Lung microvascular endothelial cell (primary cell): Measurements from ENCODE around the gene OR5D18. TPM values are rescaled to one million over a fixed set of nuclear protein-coding genes. Genes with fewer than 3 reads are reported as not detected.
"Not testable (repeated sequence)": the region's sequence is repeated elsewhere in the genome, so short reads cannot be mapped to it uniquely, and the experiment has no call there.

Experiments
- DNase-seq, 2 donors: peaks; one replicate each; pipeline versions ENCODE4 v3.0.0 to v3.0.0-alpha.2; 2010; ENCODE audit warnings: low read depth in 2 of 2
- total RNA-seq: library from RNA; depleted of rRNA; stranded (reverse); fragments of >200 nt; gene quantifications from 2 replicates; pipeline ENCODE4 v1.2.1, GENCODE V29; 2014

Gene OR5D18
- not detected in 2 replicates for total RNA-seq

DNA sequence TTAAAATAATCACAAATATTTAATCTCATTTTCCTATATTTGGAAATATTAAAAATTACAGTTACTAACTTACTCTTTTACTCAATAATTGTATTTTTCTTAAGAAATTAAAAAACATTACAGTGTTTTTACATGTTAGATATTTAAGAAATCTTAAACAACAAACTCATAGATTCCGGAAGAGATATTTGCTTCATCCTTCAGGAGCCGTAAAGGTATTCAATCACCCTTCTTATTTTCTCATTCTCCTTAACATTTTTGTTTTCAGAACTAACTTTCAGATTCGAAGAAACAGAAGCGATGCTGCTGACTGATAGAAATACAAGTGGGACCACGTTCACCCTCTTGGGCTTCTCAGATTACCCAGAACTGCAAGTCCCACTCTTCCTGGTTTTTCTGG is at the start of gene OR5D18:
TSS of gene OR5D18 (plus strand) at position 301 of the 400 bp plus-strand sequence. CDS start at position 301, 0 bp downstream.
- no peak for DNase-seq

DNA sequence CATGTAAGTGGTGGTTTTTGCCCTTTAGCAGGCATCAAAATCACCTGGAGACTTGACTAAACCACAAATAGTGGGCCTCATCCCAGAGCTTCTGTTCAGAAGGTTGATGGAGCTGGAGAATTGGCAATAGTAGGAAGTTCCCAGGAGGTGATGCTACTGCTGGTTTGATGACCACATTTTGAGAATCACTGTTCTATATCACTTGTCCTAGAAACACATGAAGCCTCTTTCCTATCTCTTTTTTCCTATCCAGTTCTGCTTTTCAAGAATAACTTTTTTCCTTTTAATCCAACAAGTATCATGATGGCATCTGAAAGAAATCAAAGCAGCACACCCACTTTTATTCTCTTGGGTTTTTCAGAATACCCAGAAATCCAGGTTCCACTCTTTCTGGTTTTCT is 46.3 kb upstream of the OR5D18 start, which contains the start of gene OR5D13:
TSS of gene OR5D13 (plus strand) at position 301 of the 400 bp plus-strand sequence. CDS start at position 301, 0 bp downstream.
- no peak for DNase-seq

DNA sequence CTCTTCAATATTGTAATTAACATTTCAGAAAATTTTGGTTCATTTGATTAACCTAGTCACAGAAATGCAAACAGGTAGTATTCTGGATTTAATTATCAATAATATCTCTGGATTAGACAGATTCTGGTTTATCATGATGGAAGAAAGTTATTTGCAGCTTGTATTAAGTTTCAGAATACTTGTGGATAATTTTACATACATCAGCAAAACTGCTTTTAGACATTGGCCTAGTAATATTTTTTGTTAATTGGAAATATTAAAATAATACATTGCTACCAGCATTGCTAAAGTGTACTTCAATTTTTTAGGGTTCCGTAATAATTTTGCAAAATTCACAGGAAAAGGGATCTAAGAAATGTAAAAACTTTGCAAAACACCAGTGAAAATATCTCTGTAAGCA is 27.8 kb upstream of the OR5D18 start:
- no peak for DNase-seq

DNA sequence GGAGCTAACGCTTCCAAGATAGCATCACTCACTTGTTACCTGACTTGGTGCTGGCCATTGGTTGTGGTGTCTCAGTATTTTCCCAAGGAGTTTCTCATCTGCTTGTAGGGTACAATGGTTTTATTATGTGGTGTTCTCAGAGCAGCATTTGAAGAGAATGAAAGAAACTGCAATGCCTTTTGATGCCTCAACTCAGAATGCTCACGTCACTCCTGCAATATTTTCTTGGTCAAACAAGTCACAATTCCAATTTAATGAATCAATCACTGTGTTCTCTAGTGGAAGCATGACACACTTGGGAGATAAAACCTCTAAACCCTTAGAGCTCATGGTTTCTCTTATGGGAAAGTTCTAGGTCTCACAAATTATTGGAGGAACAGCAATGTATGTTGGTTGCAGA is 26.1 kb upstream of the OR5D18 start:
- no peak for DNase-seq

DNA sequence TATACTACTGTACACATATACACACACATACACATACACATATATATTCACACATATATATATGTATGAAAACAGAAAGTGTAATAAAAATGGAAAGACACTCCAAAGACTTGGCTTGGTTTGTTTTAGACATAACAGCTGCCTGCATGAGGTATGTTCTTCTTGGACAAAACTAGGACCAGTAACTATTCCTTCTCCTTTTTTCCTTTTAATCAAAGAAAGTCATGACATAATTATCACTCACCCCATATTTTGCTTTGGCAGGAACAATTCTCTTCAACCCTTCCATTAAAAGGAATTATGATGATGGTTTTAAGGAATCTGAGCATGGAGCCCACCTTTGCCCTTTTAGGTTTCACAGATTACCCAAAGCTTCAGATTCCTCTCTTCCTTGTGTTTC is 24.2 kb upstream of the OR5D18 start, which contains the start of gene OR5D14:
TSS of gene OR5D14 (plus strand) at position 301 of the 400 bp plus-strand sequence. CDS start at position 301, 0 bp downstream.
- DNase-seq = no peak

DNA sequence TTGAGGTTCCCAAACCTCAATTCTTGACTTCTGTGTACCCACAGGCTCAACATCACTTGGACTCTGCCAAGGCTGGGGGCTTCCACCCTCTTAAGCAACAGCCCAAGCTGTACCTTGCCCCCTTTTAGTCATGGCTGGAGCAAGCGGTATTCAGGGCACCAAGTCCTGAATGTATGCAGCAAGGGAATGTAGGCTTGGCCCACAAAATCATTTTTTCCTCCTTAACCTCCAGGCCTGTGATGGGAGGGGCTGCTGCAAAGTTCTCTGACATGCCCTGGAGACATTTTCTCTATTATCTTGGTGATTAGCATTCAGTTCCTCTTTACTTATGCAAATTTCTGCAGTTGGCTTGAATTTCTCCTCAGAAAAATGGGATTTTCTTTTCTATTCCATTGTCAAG is 13.2 kb upstream of the OR5D18 start:
- no peak for DNase-seq

DNA sequence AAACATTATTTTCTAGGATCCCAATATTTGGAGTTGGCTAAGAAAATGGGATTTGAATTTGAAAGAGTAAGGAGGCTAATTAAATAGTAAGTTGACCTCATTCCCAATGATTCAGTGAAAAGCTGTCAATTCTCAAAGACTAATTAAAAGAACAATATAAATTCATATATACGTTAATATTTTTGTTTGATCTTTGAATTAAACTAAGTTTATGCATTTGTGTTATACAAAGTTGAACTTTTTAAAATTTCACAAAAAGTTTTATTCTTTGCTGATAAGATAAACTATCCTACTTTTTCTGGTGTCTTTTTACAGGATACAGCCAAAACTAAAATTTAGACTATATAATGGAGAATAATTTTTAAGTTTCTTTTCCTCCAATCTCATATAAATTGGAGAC is 8.4 kb upstream of the OR5D18 start, which contains the start of gene OR5L1:
TSS of gene OR5L1 (plus strand) at position 301 of the 400 bp plus-strand sequence. CDS start 100 bp downstream, outside the sequence.
- no peak for DNase-seq

DNA sequence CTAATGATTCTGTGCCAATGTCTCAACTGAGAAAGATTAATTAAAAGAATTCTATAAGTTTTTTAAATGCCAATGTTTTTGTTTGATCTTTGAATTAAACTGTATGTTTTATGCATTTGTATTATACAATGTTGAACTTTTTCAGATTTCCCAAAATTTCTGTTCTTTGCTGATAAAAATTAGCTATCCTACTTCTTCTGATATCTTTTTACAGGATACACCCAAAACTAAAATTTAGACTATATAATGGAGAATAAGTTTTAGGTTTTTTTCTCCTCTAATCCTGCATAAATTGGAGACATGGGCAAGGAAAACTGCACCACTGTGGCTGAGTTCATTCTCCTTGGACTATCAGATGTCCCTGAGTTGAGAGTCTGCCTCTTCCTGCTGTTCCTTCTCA is 7.5 kb downstream of the OR5D18 start, which contains the start of gene OR5L2:
TSS of gene OR5L2 (plus strand) at position 301 of the 400 bp plus-strand sequence. CDS start at position 301, 0 bp downstream.
- DNase-seq = no peak

DNA sequence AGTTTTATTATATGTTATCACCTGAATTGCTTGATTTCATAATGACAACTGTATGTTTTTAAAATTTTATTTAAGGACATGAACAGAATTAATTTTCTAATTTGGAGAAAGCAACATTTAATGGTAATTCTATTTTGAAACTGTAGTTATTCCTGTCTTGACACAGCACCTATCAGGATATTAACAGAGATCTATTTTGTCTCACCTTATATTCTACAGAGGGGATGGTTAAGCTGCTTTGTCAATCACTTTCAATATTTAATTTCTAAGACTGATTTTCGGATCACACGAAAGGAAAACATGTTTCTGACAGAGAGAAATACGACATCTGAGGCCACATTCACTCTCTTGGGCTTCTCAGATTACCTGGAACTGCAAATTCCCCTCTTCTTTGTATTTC is 19.0 kb downstream of the OR5D18 start, which contains the start of gene OR5D16:
TSS of gene OR5D16 (plus strand) at position 301 of the 400 bp plus-strand sequence. CDS start at position 301, 0 bp downstream.
- DNase-seq = no peak

DNA sequence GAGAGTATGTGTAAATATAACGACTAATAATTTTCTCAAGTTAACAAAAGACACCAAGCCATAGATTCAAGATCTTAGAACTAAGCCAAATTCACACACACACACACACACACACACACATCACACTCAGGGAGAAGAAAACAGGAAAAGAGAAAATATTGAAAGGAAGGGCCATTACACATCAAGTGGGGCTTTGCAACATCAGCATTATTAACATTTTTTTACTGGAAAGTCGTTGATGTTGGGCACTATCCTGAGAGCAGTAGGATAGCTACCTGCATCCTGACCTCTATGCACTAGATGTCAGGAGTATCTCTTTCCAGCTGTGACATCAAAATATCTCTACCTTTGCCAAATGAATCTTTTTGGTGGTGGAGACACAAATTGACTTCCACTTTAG is 28.0 kb downstream of the OR5D18 start:
- no peak for DNase-seq

DNA sequence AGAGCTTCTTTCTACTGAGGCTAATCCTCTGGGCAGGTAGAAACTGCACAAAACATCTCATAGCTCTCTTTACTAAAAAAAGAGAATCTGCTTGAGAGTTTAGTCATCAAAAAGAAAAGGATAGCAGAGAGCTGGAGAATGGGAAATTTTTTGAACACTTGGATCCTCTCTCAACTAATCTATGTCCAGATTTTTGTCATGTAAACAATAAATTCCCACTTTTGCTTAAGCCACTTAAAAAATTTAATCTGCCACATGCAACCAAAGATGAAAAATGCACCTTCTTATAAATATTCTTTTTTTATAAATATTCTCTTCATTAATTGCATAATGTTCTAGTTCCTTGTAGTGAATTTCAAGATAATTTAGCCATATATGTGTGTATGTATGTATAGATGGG is 29.6 kb downstream of the OR5D18 start:
- DNase-seq = no peak

DNA sequence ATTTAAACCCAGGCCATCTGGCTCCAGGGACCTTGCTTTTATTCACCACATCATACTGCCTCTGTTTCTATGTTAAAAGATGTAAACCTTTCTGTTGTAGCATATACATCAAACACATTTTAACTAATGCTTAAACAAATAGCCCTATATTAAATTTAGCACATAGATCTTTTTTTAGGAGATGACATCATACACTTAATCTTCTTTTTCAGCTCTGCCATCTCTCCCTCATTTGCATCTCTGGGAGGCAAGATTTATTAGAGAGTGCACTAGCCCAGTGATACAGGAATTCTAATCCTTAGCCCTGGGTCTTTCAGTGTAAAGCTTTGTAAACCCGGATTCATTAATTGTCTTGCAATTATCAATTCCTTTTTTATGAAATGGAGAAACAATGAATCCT is 32.7 kb downstream of the OR5D18 start:
- no peak for DNase-seq

DNA sequence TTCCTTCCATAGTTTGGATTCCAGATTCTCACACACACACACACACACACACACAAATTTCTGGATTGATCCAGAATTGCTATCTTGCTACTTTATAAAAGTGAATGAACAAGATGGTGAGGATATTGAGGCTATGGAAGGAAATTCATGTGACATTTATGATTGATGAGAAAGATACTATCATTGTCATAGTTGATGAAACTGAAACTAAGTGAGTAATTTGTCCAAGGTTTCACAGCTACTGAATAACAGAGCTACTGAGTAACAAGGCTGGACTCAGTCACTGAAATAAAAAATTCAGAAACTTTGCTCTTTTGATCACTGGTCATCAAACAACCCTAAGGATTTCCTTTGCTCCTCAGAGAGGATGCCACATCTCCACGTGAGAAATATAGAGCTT is 35.3 kb downstream of the OR5D18 start:
- DNase-seq = no peak

DNA sequence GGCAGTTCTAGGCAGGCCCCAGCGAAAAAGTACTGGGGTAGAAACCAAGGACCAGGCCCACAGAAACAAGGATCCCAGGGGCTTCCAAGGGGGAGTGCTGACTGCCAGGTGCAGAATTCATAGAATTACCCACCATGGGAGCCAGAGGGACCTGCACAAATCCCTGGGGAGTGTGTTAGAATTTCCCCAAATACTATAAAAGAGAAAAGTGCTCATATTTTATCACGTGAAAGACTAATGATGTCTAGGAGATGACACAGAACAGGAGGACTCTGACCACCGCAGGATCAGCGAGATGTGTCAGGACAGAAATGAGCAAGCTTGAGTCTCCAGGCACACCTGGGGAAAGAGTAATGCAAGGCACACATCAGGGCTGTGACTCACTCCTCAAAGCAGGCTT is 47.9 kb downstream of the OR5D18 start:
- not testable (repeated sequence) for DNase-seq

Other genes starting within 250 kb of the OR5D18 start
- gene OR4C16, start 247.5 kb upstream of the OR5D18 start, total RNA-seq = not detected in 2 replicates
- not detected in 2 replicates for gene OR4C11, start 212.0 kb upstream of the OR5D18 start, total RNA-seq
- gene OR4P4, start 184.5 kb upstream of the OR5D18 start, total RNA-seq = not detected in 2 replicates
- not detected in 2 replicates for gene OR4S2, start 171.3 kb upstream of the OR5D18 start, total RNA-seq
- not detected in 2 replicates for gene OR4C6, start 157.4 kb upstream of the OR5D18 start, total RNA-seq
- gene OR5D13, start 46.2 kb upstream of the OR5D18 start, total RNA-seq = not detected in 2 replicates
- not detected in 2 replicates for gene OR5D14, start 24.1 kb upstream of the OR5D18 start, total RNA-seq
- not detected in 2 replicates for gene OR5L1, start 8.3 kb upstream of the OR5D18 start, total RNA-seq
- not detected in 2 replicates for gene OR5L2, start 7.6 kb downstream of the OR5D18 start, total RNA-seq
- not detected in 2 replicates for gene OR5D16, start 19.1 kb downstream of the OR5D18 start, total RNA-seq
- gene TRIM51, start 63.7 kb downstream of the OR5D18 start, total RNA-seq = not detected in 2 replicates
- not detected in 2 replicates for gene OR5W2, start 95.0 kb downstream of the OR5D18 start, total RNA-seq
- gene OR5I1, start 116.8 kb downstream of the OR5D18 start, total RNA-seq = not detected in 2 replicates
- not detected in 2 replicates for gene OR10AG1, start 150.3 kb downstream of the OR5D18 start, total RNA-seq
- not detected in 2 replicates for gene OR5F1, start 175.0 kb downstream of the OR5D18 start, total RNA-seq
- gene OR5AS1, start 208.0 kb downstream of the OR5D18 start, total RNA-seq = not detected in 2 replicates